Posterior vena cava (tissue), 2 donors: Measurements from ENCODE around the gene HOXD8. TPM values are rescaled to one million over a fixed set of nuclear protein-coding genes. Genes with fewer than 3 reads are reported as not detected.

Source experiments
- DNase-seq: peaks from one replicate; pipeline ENCODE4 v3.0.0-alpha.2; 2020; ENCODE audit warnings: low spot score
- intact Hi-C, 2 donors: fragments of 100-400 bp; cut with DNase I; formaldehyde crosslinking; loops; one replicate each; pipeline versions ENCODE4 v1.14.1 to v1.14.2; 2022 to 2023
- total RNA-seq, 2 donors: library from RNA; stranded (reverse); fragmentation: NEBNext Ultra II Directional; extraction: Animal tissue kit (Norgen Biotek cat#: 25700); gene quantifications; one replicate each; pipeline ENCODE4 v1.2.1, GENCODE V29; 2021
- donor health status: DM: yes; HTN: yes; CAD: no.
- donor health status: DM: yes; HTN: yes; CAD: no.

HOXD8 gene
- total RNA-seq, 2 donors from 2014 or later, result 30.6 to 31.3 TPM

DNA sequence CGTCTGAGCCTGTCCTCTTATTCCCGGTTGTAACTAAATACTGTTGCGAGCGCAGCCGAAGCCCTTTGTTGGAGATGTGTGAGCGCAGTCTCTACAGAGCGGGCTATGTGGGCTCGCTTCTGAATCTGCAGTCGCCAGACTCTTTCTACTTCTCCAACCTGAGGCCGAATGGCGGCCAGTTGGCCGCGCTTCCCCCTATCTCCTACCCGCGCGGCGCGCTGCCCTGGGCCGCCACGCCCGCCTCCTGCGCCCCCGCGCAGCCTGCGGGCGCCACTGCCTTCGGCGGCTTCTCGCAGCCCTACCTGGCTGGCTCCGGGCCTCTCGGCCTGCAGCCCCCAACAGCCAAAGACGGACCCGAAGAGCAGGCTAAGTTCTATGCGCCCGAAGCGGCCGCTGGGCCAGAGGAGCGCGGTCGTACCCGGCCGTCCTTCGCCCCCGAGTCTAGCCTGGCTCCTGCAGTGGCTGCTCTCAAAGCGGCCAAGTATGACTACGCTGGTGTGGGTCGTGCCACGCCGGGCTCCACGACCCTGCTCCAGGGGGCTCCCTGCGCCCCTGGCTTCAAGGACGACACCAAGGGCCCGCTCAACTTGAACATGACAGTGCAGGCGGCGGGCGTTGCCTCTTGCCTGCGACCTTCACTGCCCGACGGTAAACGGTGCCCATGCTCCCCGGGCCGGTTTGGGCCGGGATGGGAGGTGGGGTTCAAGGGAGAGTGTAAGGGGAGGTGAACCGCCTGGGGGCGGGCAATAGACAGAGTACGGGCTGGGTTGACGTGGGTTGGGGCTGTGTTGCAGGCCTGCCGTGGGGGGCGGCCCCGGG lies 29.6 kb upstream of the HOXD8 start, which contains the start of gene HOXD12:
TSS of gene HOXD12 (plus strand) at position 68 of the 819 bp plus-strand sequence. CDS start at position 75, 7 bp downstream.
- no peak for DNase-seq

DNA sequence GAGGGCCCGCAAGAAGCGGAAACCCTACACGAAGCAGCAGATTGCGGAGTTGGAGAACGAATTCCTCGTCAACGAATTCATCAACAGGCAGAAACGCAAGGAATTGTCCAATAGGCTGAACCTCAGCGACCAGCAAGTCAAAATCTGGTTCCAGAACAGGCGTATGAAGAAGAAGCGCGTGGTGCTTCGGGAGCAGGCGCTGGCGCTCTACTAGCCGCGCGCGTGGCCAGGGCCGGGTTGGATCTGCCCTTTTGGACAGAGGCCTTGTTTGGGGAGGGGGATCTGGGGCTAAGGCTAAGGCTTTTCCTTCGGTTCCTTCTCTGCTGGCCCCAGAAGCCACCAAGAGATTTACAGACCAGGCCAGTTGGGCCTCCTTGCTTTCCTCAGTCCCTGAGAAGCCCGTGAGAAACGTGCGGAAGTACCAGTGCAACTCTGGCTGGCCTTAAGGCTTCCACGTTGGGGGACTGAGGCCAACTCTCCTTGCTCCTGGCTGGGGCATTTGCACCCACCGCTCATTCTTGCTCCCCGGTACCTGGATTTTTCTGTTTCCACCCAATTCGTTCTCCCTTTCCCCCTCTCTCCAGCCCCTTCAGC lies 28.9 kb upstream of the HOXD8 start:
- no peak for DNase-seq
- intact Hi-C loops, result no loop called here

More for the DNA sequence above, 29.6 kb upstream of the HOXD8 start, which contains the start of gene HOXD12:
- intact Hi-C loops, result loop anchor here in 1 of 2 donors (10.0 kb wide), 2 partner anchors 735 to 1605 kb away; no protein-coding TSS in a partner anchor

DNA sequence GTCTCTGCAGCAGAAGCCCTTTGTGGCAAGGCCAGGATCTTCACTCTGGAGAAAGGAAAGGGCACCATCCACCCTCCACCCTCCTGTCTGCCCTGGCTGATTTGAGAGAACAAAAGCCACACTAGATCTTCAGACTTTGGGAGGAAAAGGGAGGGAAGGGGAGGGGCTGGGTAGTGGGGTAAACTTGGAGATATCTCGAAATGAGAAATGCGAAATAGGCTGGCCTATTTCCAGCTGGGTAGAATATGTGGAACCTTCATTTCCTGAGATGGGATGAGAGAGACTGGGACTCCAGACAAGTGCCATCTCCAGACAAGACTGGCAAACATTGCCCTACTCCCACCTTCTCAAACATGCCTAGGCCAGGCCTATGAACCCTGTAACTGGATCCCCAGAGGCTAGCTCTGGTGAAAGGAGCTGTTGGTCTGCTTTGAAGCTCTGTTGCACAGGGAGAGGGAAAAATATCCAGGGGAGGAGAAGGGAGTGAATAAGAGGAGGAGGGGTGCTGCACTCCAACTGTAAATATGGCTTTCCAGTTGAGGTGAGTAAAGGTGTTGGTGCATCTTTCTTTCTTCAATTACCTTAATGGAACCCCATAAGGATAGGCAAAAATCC lies 28.2 kb upstream of the HOXD8 start:
- DNase-seq, result no peak
- intact Hi-C loops, result no loop called here

DNA sequence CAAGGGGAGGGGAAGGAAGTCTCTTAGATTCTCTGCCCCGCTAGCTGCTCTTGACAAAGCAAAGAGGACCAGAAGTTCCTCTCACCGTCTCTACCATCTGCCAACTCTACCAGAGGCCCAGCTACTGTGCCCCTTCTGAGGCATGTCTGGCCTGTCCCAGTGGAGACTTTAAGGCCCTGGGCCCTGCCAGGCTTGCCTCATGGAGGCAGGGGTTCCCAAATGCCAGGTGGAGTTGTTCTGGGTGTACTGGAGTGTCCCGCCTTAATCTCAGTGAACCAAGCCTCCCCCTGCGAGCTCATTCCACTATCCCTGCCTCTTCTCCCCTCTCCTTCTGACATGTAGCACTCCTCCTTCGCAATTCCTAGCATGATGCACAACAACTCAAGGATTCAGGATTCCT lies 27.7 kb upstream of the HOXD8 start:
- DNase-seq, result no peak
- intact Hi-C loops, result no loop called here

DNA sequence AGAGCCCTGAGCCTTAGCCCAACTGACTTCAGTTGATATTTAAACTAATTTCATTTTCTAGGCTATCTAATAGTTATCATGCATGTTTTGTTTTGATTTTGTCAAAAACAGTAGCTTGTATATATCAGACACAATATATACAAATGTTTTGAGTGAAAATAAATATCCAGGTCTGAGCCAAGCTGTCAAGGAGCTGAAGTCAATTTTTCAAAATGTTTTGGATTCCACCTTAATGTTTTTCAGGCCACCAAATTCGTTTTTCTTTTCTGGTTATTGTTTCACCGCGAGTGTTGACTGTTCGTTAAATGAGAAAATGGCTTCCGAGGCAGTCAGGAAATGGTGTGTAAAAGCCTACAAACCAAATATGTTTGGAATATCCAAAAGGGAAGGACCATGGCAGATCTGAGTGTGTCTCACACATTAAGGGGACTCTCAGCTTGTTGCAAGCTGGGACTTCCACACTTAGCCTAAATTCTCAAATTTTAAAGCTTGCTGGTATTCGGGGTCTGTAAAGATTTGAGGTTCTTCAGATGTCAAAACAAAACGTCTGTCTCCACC lies 27.1 kb upstream of the HOXD8 start:
- DNase-seq, result no peak
- intact Hi-C loops, result no loop called here

DNA sequence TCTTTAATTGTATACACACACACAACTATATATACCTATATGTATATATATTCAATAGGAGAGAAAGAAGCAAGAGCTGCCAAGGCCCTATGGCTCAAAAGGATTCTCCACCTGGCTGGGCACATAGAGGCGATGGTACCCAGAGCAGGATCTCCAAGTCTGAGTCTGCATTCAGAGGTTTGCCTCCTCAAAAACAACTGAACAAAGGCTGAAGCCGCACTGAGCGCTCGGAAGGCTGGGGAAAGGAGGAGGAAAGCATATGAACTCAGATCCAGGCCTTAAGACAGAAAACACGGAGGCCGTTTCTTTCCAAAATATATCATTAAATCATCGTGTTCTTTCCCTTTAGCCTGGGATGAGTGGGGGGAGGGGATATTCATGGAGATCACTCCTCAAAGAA lies 26.3 kb upstream of the HOXD8 start:
- intact Hi-C loops, result no loop called here
- no peak for DNase-seq

DNA sequence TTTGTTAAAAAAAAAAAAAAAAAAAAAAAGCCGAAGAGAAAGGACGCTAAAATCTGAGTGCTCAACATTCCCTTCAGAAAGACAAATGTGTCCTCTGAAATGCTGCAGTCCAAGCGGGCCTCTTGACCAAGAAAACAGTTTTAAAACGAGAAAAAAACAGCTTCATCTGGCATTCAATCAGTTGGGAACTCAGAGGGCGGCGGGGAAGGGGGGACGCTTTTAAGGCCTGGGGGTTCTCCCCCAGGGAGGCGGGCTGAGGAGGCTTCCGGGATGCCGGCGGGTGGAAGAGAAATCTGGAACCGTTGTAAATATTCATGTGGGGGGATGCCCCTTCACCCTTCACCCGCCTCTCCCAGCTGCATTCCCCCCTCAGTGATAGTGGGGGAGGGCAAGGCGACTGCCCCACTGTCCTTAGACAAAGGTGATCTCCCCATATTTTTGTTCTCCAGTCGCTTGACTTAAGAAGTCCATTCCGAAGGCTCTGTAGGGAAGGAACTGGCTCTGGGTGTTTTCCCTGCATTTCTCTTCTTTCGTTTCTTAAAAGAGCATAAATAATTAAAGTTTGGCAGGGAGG lies 25.7 kb upstream of the HOXD8 start:
- DNase-seq, result peak; percentile 64
- intact Hi-C loops, result no loop called here

DNA sequence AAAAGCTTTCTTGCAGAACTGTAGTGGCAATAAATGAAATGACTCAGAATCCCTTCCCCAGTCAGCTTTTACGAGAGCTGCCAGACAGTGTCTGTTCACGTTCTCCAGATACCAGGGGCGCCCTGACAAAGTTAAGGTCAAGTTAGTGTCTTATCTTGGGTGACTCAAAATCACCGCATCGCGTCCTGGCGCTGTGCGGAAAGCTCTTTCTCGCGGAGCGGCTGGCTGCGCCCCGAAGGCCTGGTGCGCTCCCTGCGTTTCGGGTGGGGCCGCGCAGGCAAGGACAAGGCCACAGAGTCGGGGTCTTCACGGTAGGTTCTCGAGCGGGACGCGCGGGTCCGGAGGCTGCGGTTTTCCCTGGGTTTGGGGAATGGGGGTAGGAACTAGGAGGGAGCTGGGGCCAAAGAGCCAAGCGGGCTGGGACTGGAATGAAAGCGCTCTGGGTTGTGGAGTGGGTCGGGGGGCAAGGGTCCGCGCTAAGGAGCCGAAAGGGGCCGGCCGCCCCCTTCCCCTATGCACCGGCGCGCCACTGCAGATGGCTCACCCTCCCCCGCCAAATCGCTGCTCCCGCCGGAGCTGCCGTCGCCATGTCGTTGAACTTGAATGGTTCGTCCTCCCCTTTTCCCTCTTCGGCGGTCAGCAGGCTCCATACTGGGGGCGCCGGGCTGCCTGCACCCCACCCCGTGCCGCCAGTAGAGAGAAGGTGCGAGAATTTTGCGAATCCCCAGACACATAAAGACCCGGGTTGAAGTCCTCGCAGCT lies 25.0 kb upstream of the HOXD8 start:
- intact Hi-C loops, result no loop called here
- DNase-seq, result peak; percentile 74

DNA sequence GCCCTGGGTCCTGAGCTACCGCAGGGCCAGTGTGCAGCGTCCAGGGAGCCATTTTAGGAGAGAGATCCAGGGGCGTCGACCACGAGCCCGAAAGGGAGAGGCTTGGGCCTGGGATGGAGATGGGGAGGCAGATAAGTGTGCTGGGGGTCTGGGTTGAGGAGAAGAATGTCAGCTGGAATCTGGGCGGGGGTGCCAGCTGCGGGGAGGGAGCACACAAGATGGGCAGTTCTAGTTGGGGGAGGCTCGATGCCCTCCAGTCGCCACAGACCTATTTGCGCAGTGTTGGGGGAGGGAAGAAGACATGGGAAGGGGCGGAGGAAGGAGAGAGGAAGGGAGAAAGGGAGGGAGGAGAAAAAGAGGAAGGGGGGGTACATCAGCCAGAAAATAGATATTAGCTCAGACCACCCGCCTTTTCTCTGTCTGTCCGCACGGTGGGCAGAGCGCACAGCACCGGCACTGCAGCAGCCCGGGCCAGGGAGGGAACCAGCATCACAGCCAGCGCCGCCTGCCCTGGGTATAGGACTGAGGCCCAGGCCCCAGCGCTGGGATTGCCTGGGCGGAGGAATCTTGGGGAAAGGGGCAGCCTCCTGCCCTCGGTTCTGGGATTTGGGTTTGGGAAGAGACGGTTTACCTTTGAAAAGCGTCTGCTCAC lies 24.3 kb upstream of the HOXD8 start:
- peak; percentile 46 for DNase-seq

DNA sequence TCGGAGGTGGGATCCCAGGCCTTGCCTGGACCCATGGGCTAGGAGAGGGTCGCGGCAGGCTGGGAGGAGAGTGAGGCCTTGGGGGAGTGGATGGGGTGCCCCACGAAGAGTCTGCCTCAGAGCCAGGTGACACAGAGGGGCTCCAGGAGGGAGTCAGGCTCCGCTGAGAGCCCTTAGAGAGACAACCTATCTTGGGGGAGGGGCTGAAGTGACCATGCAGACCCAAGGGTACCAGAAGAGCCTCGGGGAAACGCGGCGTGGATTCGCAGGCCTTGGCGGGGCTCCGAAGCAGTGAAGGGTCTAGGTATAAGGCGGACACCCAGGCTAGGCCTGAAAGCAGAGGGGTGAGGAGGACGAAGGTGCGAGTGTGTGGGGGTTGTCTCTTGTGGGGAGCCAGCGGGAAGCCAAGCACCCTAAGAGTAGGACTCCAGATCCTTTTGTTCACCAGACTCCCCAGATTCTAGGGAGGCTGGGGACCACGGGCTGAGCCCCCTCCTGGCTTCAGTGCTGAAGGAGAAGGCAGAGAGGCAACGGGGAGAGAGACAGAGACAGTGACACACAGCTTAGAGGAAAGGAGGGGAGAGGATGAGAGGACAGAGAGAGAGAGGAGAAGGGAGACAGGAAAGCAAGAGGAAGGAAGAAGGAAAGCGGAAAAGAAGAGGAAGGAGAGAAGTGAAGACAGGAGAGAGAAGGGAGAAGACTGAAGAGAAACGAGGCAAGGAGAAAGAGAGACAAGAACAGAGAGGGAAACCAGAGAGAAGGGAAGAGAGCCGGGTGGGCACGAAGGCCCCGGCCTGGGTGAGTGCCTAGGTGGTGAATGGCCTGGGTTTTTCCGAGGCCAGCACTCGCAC lies 23.6 kb upstream of the HOXD8 start:
- DNase-seq, result peak; percentile 52
- intact Hi-C loops, result no loop called here

More for the DNA sequence above, 24.3 kb upstream of the HOXD8 start:
- intact Hi-C loops, result no loop called here

DNA sequence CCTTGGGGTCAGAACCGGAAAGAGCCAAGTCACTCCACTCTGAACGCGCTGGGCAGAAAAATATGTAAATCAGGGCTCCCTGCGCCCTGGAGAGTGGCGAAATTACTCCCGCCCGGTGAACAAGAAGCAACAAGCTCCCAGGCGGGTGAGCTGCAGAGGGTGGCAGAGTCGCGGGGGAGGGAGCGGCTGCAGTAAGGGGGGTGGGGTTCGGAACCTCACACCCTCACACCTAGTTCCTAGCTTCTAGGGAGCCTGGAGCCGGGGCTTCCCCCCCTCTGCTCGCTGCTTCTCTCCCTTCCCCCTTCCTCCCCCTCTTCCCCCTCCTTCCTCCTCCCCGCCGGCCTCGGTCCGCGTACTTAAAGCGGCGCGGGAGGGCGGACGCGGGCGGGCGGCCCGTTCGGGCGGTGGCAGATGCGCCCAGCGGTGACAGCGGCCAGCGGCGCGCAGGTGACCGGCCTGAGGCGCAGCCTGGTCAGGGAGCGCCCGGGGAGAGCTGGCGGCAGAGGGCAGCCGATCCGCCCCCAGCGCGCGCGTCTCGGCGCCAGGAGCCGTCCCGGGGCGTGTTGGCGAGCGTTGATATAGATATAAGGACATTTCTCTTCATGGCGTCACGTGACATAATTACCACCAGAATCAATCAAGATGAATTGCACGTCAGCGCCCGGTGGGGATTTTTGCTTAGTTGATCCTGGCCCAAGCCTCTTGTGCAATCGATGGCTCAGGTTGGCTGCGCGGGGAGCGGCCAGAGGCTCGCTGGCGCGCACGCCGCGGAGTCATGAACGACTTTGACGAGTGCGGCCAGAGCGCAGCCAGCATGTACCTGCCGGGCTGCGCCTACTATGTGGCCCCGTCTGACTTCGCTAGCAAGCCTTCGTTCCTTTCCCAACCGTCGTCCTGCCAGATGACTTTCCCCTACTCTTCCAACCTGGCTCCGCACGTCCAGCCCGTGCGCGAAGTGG lies 22.6 kb upstream of the HOXD8 start, which contains the start of gene HOXD11:
TSS of gene HOXD11 (plus strand) at position 700 of the 959 bp plus-strand sequence. CDS start at position 776, 76 bp downstream.
- peak; percentile 83 for DNase-seq
- intact Hi-C loops, result no loop called here

DNA sequence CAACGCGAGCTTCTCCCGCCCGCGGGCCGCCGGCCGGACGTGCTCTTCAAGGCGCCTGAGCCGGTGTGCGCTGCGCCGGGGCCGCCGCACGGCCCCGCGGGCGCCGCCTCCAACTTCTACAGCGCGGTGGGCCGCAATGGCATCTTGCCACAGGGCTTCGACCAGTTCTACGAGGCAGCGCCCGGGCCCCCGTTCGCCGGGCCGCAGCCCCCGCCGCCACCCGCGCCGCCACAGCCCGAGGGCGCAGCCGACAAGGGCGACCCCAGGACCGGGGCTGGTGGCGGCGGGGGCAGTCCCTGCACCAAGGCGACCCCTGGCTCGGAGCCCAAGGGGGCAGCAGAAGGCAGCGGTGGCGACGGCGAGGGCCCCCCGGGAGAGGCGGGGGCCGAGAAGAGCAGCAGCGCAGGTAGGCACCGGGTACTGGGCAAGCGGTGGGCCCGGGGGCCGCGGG lies 21.7 kb upstream of the HOXD8 start:
- intact Hi-C loops, result no loop called here
- peak; percentile 76 for DNase-seq

DNA sequence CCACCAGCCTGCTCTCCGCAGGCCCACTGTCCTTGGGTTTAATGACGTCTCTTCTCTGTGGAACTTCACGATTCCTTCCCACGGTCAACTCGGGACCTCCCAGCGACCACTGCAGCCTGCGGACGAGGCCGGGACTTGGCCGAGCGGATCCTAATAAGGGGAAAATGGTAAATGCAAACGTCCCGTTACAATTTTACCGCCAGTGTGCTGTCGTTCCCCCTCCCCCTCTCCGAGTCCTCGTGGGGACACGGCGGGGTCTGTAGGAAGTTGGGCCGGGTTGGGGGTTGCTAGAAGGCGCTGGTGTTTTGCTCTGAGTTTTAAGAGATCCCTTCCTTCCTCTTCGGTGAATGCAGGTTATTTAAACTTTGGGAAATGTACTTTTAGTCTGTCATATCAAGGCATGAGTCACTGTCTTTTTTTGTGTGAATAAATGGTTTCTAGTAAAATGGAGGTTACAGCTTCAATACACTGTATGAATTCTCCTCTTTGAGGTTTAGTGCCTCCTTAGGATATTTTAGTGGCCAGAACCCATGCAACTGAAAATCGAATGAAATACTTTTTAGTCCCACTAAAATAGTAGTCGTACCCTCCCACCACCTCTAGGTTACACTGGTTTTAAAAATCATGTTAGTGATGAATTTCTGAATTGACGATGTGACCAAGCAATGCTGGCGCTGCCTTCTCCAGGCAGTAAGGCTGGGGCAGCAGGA lies 20.2 kb upstream of the HOXD8 start:
- intact Hi-C loops, result no loop called here
- DNase-seq, result no peak

DNA sequence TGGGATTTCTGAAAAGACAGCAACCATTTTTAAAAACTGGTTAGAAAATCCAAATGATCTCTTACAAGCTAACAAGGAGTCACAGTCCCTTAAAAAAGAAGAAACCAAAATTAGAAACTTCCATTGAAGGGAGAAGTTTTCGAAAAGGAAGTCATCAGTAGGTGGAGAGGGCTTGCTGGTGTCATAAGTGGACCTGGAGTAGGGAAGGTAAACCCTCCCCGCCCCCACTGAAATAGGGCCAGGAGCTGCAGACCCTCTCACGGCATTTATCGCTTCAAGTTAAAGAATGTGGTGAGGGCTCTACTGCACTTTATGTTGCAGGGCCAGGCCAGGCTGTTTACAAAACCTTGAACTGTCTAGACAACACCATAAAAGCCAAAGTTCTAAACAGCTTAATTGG lies 19.6 kb upstream of the HOXD8 start:
- no peak for DNase-seq
- intact Hi-C loops, result no loop called here

DNA sequence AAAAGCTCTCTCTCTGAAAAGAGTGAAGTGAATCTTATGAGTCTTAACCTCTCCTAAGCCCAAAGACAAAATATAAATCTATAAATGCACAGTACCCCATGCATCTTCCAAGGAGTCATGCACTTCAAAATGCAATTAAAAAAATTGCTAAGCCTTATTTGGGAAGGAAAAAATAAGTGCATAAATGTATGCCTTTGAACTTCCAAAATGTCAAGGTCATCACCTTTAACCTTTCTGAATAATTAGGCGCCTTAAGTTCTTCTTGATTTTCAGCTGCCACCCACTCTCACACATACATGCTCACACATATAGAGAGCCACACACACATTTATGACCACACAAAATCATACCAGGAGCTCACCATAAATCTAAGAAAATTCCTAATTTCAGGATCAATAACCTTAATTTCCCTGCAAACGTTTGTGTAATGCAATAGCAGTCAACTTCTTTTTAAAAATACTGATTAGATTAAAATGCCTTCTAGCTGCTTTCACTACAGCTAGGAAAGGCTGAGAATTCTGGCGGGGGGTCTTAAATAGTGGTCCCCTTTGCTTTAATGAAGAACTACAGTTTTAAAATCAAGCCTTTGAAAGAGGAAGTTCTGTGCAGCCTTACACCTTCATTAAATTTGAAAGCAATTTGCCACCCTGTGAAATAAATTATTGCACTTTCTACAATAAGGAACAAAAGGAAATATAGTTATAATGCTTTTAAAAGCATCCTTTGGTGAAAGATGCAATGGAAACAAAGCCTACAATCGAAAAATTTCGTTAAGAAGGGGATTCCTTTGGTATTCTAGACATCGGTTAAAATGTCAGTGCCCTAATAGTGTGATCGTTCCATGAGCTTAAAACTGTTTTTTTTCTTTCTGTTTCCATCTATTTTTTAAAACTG lies 18.8 kb upstream of the HOXD8 start:
- intact Hi-C loops, result no loop called here
- DNase-seq, result no peak
